OCI-LY3 (cell line): ENCODE results near the gene STX2.

Source experiments
- EZH2phosphoT487 ChIP-seq: fragments of 200-600 bp; shearing (Covaris generic); IDR thresholded peaks from 2 replicates; pipeline ENCODE4 v1.6.1; 2018; ENCODE audit warnings: antibody characterized with exemption, mixed run types, low read depth
- TF ChIP-seq, protein P1 (sequence below): fragments of 200-600, 300-600 bp; sonication (generic); IDR thresholded peaks from 2 replicates; pipeline ENCODE4 v1.5.1; 2014; ENCODE audit warnings: antibody characterized with exemption, low read length, low read depth

DNA sequence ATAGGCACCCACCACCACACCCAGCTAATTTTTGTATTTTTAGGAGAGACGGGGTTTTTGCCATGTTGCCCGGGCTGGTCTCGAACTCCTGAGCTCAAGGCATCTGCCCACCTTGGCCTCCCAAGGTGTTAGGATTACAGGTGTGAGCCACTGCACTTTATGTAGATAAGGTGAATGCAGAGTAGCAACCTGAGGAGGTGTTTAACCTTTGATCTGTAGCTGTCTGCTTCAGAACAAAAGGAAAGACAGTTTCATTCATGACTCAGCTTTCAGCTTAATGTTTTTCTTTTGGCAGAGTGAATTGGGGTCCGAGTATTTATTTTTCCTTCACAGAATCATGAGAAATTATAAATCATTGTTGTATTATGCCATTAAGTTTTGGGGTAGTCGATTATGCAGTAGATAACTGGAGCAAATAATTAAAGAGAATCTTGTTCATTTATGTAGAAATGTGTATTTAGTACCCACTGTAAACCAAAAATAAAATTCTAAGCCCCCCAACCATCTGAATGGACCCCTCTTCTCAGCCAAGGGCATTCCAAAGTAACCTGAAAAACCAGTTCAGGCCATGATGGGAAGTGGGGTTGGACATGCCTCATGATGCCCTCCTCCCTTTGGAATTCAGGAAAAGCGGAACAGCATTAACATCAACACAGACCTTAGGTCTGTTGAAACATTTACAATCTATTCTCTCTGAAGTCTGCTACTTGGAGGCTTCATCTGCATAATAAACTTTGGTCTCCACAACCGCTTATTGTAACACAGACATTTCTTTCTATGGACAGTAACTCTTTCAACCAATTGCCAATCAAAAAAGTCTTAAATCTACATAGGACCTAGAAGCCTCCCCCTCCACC, 10.7 kb upstream of the STX2 start:
- TF ChIP-seq, protein P1, sequence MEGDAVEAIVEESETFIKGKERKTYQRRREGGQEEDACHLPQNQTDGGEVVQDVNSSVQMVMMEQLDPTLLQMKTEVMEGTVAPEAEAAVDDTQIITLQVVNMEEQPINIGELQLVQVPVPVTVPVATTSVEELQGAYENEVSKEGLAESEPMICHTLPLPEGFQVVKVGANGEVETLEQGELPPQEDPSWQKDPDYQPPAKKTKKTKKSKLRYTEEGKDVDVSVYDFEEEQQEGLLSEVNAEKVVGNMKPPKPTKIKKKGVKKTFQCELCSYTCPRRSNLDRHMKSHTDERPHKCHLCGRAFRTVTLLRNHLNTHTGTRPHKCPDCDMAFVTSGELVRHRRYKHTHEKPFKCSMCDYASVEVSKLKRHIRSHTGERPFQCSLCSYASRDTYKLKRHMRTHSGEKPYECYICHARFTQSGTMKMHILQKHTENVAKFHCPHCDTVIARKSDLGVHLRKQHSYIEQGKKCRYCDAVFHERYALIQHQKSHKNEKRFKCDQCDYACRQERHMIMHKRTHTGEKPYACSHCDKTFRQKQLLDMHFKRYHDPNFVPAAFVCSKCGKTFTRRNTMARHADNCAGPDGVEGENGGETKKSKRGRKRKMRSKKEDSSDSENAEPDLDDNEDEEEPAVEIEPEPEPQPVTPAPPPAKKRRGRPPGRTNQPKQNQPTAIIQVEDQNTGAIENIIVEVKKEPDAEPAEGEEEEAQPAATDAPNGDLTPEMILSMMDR, result no peak
- TF ChIP-seq EZH2phosphoT487, result no peak
